ENCODE measurements around the gene TDRD15. TPM values are rescaled to one million over a fixed set of nuclear protein-coding genes. Genes with fewer than 3 reads are reported as not detected.

TDRD15 gene
- total RNA-seq, 2 donors from 2014 or later = 0.33 TPM; not detected in 1

GRCh38 chr2:21155365-21156136, 31.8 kb downstream of the TDRD15 start:
- no peak for DNase-seq
- H3K27ac ChIP-seq = no peak overlapping the region
- H3K36me3 ChIP-seq (replicated peaks in 1 of 2; ENCODE audit: insufficient read depth in 1 of 2, low read depth in 2 of 2) = no peaks in the 10 kb centered on the region
- no peak for TF ChIP-seq CTCF (IDR thresholded peaks at IDR 0.05)
- TF ChIP-seq POLR2A (IDR thresholded peaks at IDR 0.05) = no peak
- H3K9me3 ChIP-seq = no peaks in the 10 kb centered on the region
- intact Hi-C loops (cut with DNase I) = no loop called here
- H3K4me1 ChIP-seq = no peaks in the 10 kb centered on the region
- ATAC-seq = no peak
- 23 to 25% methylated on average over 3 of the region's 3 CpGs for WGBS, 2 donors
- H3K4me3 ChIP-seq = no peak overlapping the region
- no peaks in the 10 kb centered on the region for H3K27me3 ChIP-seq

GRCh38 chr2:21161122-21161521, 37.4 kb downstream of the TDRD15 start:
- Histone ChIP-seq H3K36me3 (replicated peaks in 1 of 2; ENCODE audit: insufficient read depth in 1 of 2, low read depth in 2 of 2) (no peaks in the 10 kb centered on the region), H3K27me3 (no peaks in the 10 kb centered on the region), H3K4me3 (no peak overlapping the region), H3K4me1 (no peaks in the 10 kb centered on the region), H3K27ac (no peak overlapping the region), H3K9me3 (no peaks in the 10 kb centered on the region)
- ATAC-seq = no peak
- DNase-seq = no peak
- TF ChIP-seq POLR2A (IDR thresholded peaks at IDR 0.05) (no peak), CTCF (IDR thresholded peaks at IDR 0.05) (no peak)
- intact Hi-C loops (cut with DNase I) = no loop called here
- 77 to 89% methylated on average over 5 to 6 of the region's 6 CpGs for WGBS, 2 donors

- Histone ChIP-seq H3K27me3 (no peaks in the 10 kb centered on the region), H3K4me3 (no peak overlapping the region), H3K4me1 (no peaks in the 10 kb centered on the region), H3K36me3 (replicated peaks in 1 of 2; ENCODE audit: insufficient read depth in 1 of 2, low read depth in 2 of 2) (no peaks in the 10 kb centered on the region), H3K9me3 (no peaks in the 10 kb centered on the region), H3K27ac (no peak overlapping the region)
- ATAC-seq (no peak), DNase-seq (no peak)
- no peak for TF ChIP-seq CTCF (IDR thresholded peaks at IDR 0.05)
- no peak for TF ChIP-seq POLR2A (IDR thresholded peaks at IDR 0.05)
- WGBS, 2 donors = 75 to 78% methylated on average over 4 to 6 of the region's 7 CpGs
- intact Hi-C loops (cut with DNase I) = no loop called here
These were observed 38.3 kb downstream of the TDRD15 start for GRCh38 chr2:21161832-21162614.

- DNase-seq (no peak), ATAC-seq (no peak)
- TF ChIP-seq POLR2A (IDR thresholded peaks at IDR 0.05) = no peak
- Histone ChIP-seq H3K4me1 (no peaks in the 10 kb centered on the region), H3K27ac (no peak overlapping the region), H3K36me3 (replicated peaks in 1 of 2; ENCODE audit: insufficient read depth in 1 of 2, low read depth in 2 of 2) (no peaks in the 10 kb centered on the region), H3K27me3 (no peaks in the 10 kb centered on the region), H3K9me3 (no peaks in the 10 kb centered on the region), H3K4me3 (no peak overlapping the region)
- intact Hi-C loops (cut with DNase I) = no loop called here
- WGBS, 2 donors = 43 to 100% methylated on average over 1 to 4 of the region's 5 CpGs
These were observed 38.8 kb downstream of the TDRD15 start for GRCh38 chr2:21162615-21162878.

GRCh38 chr2:21163213-21163612, 39.4 kb downstream of the TDRD15 start:
- no peak overlapping the region for H3K4me3 ChIP-seq
- H3K9me3 ChIP-seq = no peaks in the 10 kb centered on the region
- H3K4me1 ChIP-seq = no peaks in the 10 kb centered on the region
- no peak overlapping the region for H3K27ac ChIP-seq
- no peak for TF ChIP-seq CTCF (IDR thresholded peaks at IDR 0.05)
- TF ChIP-seq POLR2A (IDR thresholded peaks at IDR 0.05) = no peak
- ATAC-seq = no peak
- WGBS, 2 donors = 86 to 95% methylated on average over 4 to 9 of the region's 9 CpGs
- DNase-seq = no peak
- intact Hi-C loops (cut with DNase I) = no loop called here
- no peaks in the 10 kb centered on the region for H3K36me3 ChIP-seq (replicated peaks in 1 of 2; ENCODE audit: insufficient read depth in 1 of 2, low read depth in 2 of 2)
- H3K27me3 ChIP-seq = no peaks in the 10 kb centered on the region

Data from body of pancreas (tissue), 4 donors.